ENCODE results near the gene CNTLN.
"Not testable (repeated sequence)": the region's sequence is repeated elsewhere in the genome, so short reads cannot be mapped to it uniquely, and the experiment has no call there.

The CNTLN gene

DNA sequence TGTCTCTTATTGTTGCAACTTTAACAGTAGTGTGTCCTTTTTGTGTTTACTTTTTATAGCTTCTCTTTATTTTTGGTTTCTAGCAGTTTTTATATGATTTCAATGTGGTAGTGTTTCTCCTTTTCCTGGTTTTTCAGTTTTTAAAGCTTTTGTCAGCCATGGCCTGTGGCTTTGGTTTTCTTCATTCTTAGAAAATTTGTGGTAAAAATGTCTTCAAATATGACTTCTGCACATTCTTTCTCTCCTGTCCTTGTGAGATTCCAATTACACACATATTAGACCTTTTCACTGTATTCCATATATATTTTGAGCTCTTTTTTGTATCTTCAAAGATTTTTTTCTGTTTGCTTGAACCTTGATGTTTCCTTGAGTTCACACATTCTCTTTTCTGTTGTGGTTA is 180.5 kb downstream of the CNTLN start:
- DNase-seq (ENCODE audit: low read depth, low spot score): no peak

DNA sequence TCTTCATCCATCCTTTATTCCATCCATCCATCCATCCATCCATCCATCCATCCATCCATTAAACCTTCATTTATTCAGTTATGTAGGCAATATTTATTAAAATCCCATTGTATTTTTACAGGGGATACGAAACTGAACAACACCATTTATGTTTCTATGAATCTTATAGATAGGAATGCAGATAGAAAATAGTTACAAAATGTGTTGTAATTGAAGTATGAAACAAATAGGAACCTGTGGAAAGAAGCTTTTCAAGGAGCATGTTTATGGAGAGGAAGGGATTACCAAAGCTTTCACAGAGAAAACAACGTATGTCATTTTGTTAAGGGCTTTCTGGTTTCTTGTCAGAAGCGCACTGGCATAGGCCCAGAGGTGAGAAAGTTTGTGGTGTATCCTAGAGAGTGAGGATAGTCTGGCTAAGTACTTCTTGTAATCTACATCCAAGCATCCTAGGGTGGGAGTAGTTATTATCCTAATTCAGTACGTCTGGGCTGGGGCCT is 184.0 kb downstream of the CNTLN start:
- DNase-seq (ENCODE audit: low read depth, low spot score): no peak

DNA sequence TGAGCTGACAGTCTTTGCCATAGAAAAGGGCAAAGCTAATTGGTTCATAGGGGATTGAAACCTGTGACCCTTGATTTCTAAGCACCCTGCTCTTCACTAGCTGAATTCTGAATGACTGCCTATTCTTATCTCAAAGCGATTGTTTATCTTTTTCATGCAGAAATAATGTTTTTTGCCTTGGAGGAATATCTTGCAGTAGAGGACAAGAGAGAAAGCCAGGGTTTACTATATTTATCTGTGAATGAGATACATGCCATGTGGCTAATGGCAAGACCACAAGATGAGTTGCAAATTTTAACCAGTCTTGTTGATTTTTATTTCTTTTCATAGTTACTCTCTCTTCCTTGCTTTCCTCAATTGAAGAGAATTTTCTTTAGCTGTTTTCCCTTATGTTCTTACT is 185.0 kb downstream of the CNTLN start:
- no peak for DNase-seq (ENCODE audit: low read depth, low spot score)

DNA sequence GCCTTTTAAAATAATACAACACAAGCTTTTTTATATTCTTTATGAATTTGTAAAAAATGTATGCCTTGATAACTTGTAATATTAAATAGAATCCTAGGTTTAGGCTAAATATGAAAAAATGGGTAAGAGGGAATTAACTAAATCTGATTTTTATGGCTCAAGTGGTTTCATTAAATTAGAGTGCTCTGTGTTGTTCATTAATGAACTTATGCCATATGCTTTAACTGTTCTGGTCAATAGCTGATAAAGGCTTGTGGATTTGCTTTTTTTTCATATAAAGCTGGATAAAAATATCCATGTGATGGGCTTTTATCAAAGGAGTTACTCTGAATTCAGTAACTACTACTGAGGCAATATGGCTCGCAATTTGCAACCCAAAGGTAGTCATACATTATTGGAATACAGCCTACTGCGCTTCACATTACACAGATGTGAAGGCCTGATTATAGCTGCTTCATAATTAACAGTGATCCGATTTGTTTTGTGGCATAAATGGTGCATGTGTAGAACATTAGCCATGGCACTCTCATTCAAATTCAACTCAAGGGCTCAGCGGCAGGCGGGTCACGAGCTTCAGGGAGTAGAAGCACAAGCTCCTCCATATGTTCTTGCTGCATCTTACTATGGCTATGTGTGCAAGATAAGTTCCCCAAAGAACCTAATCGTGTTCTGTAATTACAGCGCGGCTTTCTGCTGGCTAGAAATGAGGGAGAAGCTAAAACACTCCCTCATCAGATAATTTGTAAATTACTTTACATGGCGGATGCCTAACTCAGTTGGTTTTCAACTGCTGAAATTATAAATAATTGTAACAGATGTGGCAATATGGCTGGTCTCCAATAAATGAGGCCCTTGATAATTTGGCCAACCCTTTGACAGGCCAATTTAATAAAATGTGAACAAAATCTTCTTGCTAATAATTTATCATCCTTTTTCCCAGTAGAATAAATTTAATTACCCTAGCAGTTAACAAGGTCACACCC is 188.3 kb downstream of the CNTLN start:
- no peak for DNase-seq (ENCODE audit: low read depth, low spot score)

DNA sequence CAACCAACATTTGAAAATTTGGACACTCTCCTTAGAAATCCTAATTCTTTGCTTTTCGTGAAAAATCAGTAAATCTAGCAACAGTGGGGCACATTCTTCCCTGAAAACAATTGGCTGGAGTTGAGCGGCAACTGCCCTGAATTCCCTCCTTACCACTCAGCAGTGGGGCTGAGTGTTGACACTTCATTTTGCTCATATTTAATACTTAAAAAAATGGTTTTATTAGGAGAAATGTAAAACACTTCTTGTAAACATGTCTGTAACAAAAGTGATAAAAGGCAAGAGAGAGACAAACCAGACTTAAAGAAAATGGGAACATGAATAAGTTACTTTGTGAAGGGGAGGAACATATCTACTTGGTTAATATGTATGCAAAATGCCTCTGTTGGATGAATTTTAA is 193.5 kb downstream of the CNTLN start:
- no peak for DNase-seq (ENCODE audit: low read depth, low spot score)

DNA sequence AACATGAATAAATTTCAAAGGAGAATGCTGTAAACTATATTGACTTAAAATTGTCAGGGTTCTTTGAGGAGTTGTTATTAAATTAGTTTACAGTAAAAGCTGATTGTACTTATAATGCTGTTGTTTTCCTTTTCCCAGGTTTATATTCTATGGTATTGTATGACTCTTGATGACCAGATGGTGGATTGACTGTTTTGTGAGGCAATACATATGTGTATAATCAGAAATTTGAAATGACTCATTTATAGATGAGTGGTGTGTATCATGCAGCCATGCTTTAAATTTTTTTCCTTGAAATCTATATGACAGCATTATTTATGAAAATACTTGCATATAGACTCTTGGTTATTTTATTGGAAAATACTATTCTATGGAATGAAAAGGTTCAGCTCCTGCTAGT is 195.3 kb downstream of the CNTLN start:
- DNase-seq (ENCODE audit: low read depth, low spot score): no peak

DNA sequence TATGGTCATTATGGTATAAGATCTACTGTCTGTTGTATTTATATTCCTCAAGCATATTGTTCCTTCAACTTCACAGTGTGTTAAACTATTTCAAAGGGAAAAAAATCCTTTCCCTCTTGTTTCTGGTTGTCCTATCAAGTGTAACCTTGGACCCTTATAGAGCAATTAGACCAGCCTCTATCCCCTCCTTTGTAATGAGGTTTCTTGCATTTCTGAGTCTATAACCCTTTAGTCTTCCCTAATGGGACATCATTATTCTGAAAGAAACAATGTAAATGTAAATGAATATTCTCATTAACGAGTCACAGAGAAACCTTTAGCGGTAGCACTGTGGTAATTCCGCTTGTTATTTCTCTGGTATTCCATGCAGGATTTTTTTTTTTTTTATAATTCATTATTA is 197.3 kb downstream of the CNTLN start:
- DNase-seq (ENCODE audit: low read depth, low spot score): no peak

DNA sequence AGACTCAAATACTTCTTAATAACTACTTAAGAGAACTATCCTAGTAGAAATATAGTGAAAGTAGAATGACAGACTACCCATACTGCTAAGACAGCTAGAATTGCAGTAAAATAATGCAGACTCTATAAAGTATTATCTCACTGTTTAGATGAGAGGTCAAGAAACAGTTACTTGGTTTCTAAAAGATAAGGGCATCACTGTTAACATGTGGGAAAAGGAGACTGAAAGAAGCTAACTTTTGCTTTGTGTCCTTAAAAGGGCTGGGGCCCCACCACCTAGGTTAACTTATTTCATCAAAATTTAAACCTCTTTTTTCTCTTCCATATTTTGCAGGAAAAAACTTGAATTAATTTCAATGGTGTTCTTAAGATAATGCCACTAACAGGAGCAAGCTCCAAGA is 204.3 kb downstream of the CNTLN start:
- DNase-seq (ENCODE audit: low read depth, low spot score): no peak

DNA sequence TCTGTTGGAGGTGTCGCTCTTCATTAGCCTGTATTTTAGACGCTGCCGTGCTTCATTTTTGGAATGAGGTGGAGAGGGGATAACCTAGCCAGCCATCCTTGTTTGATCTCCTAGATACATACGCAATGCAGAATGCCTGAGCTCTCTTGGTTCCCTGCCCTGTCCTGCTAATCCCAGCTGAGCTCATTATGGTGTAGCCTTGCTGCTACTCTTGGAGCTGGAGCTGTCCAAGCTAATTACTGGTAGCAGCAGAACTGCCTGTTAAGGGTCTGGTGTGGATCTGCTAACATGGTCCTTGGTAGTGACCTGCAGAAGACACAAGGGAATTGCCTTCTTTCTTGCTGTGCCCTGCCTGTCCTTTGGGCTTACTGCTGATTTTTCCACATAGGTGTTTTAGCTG is 207.9 kb downstream of the CNTLN start:
- DNase-seq (ENCODE audit: low read depth, low spot score): no peak

DNA sequence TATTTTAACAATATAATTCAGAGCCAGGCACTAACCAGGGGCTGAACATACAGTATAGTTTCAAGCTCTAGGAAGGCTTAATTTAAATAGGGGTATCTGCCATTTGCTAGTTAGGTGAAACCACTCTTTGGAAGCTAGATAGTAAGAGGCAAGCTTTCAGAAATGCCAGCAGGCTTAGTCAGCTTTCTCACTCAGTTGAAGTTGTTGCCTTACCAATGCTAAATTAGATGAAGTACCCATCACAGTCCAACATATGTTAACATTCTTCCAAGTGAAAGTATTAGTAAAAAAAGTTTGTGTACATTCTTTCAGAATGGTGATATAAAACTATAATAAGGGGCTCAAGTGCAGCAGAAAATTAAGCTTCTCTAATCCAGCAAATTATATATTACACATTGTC is 215.0 kb downstream of the CNTLN start:
- DNase-seq (ENCODE audit: low read depth, low spot score): no peak

DNA sequence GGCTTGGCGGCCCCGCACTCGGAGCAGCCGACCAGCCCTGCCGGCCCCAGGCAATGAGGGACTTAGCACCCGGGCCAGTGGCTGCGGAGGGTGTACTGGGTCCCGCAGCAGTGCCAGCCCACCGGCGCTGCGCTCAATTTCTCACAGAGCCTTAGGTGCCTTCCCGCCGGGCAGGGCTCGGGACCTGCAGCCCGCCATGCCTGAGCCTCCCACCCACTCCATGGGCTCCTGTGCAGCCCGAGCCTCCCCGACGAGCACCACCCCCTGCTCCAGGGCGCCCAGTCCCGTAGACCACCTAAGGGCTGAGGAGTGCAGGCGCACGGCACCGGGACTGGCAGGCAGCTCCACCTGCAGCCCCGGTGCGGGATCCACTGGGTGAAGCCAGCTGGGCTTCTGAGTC is 219.2 kb downstream of the CNTLN start:
- not testable (repeated sequence) for DNase-seq (ENCODE audit: low read depth, low spot score)

DNA sequence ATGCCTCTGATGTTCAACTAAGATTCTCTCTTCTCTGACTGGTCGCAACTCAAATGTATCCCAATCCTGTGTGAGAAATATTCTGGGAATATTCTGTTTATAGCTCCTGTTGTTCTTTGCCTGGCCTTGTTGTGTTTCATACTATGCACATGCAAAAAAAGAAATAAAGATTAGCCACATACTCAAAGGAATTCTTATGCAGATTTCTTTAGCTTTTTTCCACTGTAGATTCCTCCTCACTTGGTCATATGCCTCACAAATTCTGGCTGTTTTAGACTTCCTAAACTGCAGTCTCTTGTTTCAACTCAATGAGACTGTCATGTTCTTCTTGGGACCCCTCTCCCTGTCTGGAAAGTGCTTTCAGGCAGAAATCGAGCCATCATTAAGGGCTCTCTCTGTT is 226.5 kb downstream of the CNTLN start:
- no peak for DNase-seq (ENCODE audit: low read depth, low spot score)

DNA sequence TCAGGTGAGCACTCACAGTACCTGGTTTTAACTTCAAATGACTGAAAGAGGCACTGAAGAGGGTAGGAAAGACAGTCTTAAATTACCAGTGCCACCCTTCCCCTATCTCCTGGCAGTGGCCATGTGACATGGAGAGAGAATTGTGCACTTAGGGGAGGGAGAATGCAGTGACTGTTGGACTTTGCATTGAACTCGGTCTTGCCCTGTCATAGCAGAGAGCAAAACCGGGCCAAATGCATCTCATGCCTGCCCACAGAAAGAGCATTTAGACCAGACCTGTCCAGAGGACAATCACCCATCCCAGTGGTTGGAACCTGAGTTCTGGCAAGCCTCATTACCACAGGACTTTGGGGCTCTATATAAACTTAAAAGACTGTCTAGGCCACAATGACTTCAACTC is 232.2 kb downstream of the CNTLN start:
- no peak for DNase-seq (ENCODE audit: low read depth, low spot score)

DNA sequence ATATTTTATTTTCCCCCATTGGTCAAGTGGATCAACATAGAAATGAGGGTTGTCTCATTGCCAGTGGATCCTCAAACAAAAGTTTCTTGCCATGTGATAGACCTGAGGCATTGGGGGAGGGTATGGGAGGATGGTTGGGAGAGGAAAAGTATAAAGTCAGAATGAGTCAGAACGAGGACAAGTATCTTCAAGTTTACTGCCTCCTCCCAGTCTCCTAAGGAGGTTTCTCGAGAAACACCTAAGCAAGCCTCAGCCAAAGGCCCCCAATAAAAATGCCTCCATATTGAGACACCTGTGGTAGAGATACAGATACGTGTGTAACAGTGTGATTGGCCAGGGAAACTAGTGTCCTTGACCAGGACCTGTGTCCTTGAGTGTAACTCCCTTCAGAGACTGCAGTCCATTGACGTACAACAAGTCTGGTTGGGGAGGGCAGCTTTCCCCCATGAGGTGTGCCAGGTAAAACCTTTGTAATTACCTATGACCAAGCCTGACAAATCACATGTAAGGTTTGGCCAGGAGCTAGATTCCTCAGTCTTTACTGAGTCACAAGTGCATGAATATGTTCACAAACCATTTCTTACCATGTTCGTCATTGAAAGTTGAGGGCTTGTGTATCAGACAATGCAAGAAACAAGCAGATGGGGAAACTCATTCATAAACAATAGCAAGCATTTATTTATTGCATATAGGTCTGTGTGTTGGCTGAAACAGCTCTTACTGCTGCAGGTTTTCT is 245.5 kb downstream of the CNTLN start:
- DNase-seq (ENCODE audit: low read depth, low spot score): no peak

DNA sequence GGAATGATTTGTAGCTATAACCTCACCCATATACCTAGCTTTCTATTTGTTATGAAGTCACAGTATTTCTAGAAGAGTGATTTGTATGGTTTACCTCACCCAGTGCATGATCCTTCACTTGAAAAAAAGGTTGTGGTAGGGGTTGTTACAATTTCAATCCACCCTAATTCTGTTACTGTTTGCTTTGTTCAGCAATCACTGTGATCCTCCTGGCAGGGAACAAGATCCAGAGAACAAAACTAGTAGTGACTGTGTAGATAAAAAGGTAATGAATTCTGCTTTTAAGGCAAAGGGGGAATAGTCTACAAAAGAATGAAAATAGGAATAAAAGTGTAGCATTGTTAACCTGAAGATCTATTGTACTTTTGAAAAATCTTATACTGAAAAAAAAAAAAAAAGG is 252.7 kb downstream of the CNTLN start:
- no peak for DNase-seq (ENCODE audit: low read depth, low spot score)

DNA sequence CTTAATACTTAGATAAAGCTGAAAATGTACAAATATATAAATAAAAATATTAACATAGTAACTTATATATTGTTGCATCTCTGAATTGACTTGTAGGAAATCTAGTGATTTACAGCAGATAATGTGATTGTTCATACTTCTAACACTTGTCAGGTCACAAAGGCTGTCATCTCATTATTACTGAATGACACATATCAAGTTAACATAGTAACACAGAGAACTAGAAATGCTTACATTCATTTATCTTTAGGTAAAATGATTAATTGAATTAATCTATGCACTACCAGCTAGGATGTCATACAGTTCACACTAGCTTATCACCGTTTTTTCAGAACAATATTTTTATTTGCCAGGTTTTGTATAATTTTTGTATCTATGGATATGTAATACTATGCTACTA is 254.2 kb downstream of the CNTLN start:
- no peak for DNase-seq (ENCODE audit: low read depth, low spot score)

DNA sequence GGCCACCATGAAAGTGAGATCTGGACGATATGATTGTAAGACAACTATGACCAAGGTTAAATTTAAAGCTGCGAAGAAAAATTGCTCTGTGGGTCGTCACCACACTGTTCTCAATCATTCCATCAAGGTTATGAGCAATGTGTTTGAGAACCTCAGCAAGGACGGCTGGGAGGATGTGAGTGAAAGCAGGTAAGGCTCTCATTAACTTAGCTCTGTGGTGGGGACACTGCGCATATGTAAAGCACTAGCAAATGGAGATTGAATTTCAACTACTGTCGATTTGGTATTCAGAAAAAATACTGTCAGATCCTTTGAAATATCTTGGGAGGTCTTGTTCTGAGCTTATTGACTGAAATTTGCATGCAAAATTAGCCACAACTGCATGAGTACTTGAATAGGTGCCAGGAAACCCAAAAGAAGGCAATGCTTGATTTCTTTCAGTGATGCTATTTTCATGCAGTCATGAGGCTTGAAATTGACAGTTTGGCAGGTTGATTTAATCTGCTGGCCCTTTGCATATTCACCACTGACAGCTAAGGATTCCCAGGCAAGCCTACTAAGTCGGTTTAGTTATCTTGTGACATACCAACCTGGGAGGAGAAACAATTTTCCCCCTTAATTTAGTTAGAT is 260.2 kb downstream of the CNTLN start:
- DNase-seq (ENCODE audit: low read depth, low spot score): no peak

DNA sequence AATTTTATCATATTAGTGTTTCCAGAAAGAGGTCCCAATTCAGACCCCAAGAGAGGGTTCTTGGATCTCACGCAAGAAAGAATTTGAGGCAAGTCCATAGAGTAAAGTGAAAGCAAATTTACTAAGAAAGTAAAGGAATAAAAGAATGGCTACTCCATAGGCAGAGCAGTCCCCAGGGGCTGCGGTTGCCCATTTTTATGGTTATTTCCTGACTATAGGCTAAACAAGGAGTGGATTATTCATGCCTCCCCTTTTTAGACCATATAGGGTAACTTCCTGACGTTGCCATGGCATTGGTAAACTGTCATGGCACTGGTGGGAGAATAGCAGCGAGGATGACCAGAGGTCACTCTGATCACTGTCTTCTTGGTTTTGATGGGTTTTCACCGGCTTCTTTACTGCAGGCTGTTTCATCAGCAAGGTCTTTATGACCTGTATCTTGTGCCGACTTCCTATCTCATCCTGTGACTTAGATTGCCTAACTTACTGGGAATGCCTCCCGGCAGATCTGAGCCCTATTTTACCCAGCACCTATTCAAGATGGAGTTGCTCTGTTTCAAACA is 262.4 kb downstream of the CNTLN start:
- not testable (repeated sequence) for DNase-seq (ENCODE audit: low read depth, low spot score)

DNA sequence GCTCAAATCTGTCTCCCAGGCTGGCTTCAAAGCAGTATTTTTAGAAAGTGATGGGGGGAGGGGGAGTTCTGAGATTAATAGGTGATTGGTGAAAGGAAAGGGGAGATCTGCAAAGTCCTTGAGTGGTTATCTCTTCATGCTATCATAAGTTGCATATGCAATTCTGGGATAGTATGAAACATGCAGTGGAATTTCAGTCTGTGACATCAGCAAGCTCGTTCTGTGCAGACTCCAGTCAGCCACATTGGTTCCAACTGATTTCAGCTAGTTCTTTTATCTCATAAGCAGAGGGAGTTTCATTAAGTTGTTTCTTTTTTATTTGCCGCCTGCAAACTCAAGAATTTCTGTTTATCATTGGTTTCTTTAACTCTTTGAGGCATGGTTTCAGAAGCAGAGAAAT is 263.5 kb downstream of the CNTLN start:
- DNase-seq (ENCODE audit: low read depth, low spot score): no peak

DNA sequence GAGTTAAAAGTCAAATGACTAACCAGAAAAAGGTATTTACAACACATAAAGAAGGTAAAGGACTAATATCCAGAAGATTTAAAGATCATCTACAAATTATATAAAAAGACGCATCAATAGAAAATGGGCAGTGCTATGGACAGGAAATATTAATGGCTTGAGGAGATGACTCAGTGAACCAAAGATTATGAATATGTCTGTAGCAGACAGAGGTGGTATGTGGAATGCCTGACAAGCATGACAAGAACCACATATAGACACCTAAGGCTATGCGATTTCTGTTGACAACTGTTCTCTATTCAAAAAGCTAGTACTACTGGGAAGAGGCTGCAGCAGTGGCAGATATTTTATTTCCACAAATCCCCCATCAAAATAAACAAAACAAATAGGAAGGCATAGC is 267.0 kb downstream of the CNTLN start:
- DNase-seq (ENCODE audit: low read depth, low spot score): no peak

DNA sequence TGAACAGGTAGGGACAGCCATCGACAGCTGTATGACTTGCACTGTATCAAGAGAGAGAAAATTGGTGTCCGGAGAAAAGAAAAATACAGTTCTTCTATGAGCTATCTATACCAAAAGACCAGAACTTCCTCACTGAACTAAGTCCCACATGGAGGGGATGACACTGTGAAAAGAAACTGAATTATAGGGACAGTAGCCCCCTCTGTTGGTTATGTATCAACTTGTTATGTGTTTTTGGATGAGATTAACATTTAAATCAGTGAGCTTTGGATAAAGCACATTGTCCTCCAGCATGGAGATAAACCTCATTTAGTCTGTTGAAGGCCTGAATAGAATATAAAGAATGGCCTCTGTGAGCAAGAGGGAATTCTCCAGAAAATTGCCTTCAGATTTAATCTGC is 267.5 kb downstream of the CNTLN start:
- DNase-seq (ENCODE audit: low read depth, low spot score): no peak

DNA sequence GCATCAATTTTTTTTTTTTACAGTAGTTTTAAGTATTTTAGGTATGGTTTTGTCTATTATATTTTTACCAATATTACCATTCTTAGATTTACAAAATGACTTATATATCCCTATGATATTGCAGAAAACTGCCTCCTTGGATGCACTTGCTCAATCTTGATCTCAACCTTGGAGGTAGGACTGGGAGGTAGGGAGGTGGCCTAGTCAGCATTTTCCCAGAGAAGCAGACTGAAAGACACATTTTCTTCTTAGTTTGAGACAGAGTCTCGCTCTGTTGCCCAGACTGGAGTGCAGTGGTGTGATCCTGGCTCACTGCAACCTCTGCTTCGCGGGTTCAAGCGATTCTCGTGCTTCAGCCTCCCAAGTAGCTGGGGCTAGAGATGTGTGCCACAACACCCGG is 268.7 kb downstream of the CNTLN start:
- DNase-seq (ENCODE audit: low read depth, low spot score): no peak
